Central memory CD8-positive, alpha-beta T cell (primary cell): ENCODE measurements around the gene ILF3.
A peak's percentile ranks its signal among the peaks of the same experiment; 100 is the strongest.
"Not testable (repeated sequence)": the region's sequence is repeated elsewhere in the genome, so short reads cannot be mapped to it uniquely, and the experiment has no call there.

Experiments
- ATAC-seq: fragments of 150-1000 bp; cut with Tn5 transposase; replicated peaks from 2 replicates; pipeline ENCODE4 v1.10.0; 2022; ENCODE audit warnings: mild to moderate bottlenecking, moderate FRiP score, moderate number of reproducible peaks; ENCODE audit not compliant: poor library complexity, severe bottlenecking; ENCODE audit errors: extremely low read depth
- DNase-seq, 2 donors: peaks; one replicate each; pipeline ENCODE4 v3.0.0; 2021; ENCODE audit warnings: low spot score in 2 of 2
- H3K27ac Mint-ChIP-seq: one replicate; pipeline ENCODE4 v1.8.0; 2022; ENCODE audit warnings: low read depth, mild to moderate bottlenecking, moderate library complexity, mixed read lengths
- H3K27me3 Mint-ChIP-seq: one replicate; pipeline ENCODE4 v1.8.0; 2022; ENCODE audit warnings: mixed read lengths
- H3K36me3 Mint-ChIP-seq: one replicate; pipeline ENCODE4 v1.8.0; 2022; ENCODE audit warnings: mild to moderate bottlenecking, moderate library complexity, mixed read lengths; ENCODE audit not compliant: insufficient read depth
- H3K4me1 Mint-ChIP-seq: one replicate; pipeline ENCODE4 v1.8.0; 2022; ENCODE audit warnings: mixed read lengths
- H3K4me3 Mint-ChIP-seq: one replicate; pipeline ENCODE4 v1.8.0; 2022; ENCODE audit warnings: mild to moderate bottlenecking, moderate library complexity, mixed read lengths
- H3K9me3 Mint-ChIP-seq: one replicate; pipeline ENCODE4 v1.8.0; 2022; ENCODE audit warnings: mixed read lengths

ILF3 gene

DNA sequence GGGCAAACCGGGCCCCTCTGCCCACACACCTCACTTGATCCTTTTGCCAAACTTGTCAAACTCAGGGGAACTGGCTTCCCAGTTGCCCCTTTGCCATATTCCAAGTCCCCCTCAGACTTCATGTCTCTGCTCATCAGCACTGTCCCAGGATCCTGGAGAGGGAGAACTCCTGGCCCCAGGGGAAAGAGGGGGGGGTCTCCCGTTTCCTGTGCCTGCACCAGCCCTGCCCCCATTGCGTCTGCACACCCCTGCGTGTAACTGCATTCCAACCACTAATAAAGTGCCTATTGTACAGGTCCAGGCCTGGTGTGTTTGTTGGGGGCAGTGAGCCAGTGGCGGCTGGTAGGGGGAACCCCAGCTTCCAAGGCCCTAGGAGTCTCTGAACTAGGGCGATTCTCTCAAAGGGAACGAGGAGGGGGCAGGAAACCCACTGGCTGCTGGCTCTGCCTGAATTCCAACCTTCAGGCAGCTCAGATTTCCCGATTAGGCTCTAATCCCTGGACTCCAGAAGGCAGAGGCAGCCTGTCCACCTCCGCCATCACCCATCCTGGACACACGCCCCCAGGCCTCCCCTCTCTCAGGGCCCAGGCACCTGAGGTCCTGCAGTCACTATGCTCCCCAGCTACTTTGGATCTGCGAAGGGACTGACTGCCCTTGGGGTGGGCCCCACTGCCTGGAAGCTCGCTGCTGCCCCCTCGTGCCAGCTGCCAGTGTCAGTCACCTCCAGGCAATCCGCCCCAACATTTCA lies 9.7 kb upstream of the ILF3 start:
- H3K27ac Mint-ChIP-seq = peak overlapping the region; percentile 74
- peaks cover 35% of the 10 kb centered on the region for H3K36me3 Mint-ChIP-seq
- H3K27me3 Mint-ChIP-seq = no peaks in the 10 kb centered on the region
- no peaks in the 10 kb centered on the region for H3K9me3 Mint-ChIP-seq
- DNase-seq (peak; percentile 75 to 81), ATAC-seq (peak; percentile 96)
- H3K4me1 Mint-ChIP-seq = peaks cover 24% of the 10 kb centered on the region
- H3K4me3 Mint-ChIP-seq = no peak overlapping the region

DNA sequence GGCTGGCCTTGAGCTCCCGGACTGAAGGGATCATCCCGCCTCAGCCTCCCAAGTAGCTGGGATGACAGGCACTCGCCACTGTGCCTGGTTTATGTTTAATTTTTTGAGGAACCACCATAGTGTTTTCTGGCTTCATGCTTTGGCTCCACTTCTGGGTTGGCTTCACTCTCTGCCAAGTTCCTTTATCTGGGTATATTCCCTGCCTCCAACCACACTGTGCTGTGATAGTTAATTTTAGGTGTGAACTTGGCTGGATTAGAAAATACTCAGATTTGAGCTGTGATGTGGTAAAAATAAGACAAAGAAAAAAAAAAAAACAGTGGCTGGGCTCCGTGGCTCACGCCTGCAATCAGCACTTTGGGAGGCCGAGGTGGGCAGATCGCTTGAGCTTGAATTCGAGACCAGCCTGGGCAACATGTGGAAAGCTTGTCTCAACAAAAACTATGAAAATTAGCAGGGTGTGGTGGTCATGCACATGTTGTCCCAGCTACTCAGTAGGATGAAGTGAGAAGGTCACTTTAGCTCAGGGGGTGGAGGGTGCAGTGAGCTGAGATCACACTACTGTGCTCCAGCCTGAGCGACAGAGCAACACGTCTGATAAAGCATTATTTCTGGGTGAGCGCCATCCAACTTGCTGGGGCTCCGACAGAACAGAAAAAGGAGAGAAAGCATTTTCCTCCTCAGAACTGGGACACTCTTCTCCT lies 7.5 kb upstream of the ILF3 start:
- H3K4me3 Mint-ChIP-seq = no peak overlapping the region
- H3K36me3 Mint-ChIP-seq = peaks cover 20% of the 10 kb centered on the region
- ATAC-seq (no peak), DNase-seq (no peak)
- H3K27me3 Mint-ChIP-seq = no peaks in the 10 kb centered on the region
- H3K27ac Mint-ChIP-seq = no peak overlapping the region
- H3K4me1 Mint-ChIP-seq = peaks cover 24% of the 10 kb centered on the region
- H3K9me3 Mint-ChIP-seq = no peaks in the 10 kb centered on the region

DNA sequence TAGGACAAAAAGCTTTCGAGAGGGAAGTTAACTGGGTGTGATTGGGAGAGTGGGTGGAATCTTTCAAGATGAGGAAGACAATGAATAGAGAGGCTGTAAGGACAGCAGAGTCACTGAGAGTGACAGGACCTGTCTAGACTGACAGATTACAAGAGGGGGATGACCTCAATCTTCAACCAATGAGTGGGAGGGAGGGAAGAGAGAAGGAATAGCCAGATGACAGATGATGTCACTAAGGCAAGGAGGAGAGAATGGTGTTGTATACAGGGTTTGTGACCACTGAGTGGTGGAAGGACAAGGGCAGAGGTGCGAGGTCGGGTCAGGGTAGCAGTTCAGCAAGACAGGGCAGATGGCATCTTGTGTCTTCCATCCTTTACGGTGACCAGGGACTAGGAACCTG lies 5.8 kb upstream of the ILF3 start:
- DNase-seq (no peak), ATAC-seq (no peak)
- peaks cover 21% of the 10 kb centered on the region for H3K36me3 Mint-ChIP-seq
- no peak overlapping the region for H3K4me3 Mint-ChIP-seq
- peak overlapping the region; percentile 14 for H3K27ac Mint-ChIP-seq
- H3K9me3 Mint-ChIP-seq = no peaks in the 10 kb centered on the region
- H3K4me1 Mint-ChIP-seq = peaks cover 24% of the 10 kb centered on the region
- H3K27me3 Mint-ChIP-seq = no peaks in the 10 kb centered on the region

DNA sequence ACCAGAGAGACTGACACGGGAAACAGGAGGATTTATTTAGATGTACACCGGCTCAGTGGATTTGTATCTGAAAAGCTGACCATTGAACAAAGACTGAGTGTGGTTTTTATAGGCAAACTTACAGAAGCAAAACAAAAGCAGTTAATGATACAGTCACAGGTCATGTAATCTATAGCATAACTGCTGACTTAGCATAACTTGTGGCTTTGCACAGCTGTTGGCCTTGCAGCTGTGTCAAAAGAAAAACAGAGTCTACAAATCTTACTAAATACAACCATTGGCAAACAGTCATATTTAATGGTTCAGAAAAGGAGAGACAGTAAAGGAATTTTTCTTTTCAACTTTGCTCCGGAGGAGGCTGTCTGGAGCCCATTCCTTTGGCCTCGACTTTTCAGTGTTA lies 2.3 kb upstream of the ILF3 start:
- Mint-ChIP-seq H3K27me3 (no peaks in the 10 kb centered on the region), H3K27ac (peak overlapping the region; percentile 97), H3K4me3 (peak overlapping the region; percentile 36), H3K9me3 (no peaks in the 10 kb centered on the region), H3K4me1 (peaks cover 29% of the 10 kb centered on the region), H3K36me3 (peaks cover 45% of the 10 kb centered on the region)
- ATAC-seq = no peak
- DNase-seq = no peak

DNA sequence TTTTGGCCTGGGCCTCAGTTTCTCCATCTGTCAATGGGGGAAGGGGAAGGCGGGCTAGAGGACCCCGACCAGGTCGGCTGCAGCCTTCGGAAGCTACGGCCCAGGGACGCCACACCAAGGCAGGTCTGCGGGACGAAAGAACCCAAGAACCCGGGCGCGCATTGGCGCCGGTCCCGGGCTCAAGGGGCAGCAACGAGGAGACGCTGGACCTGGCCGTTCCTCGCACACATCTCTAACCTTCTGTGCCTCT lies 739 bp upstream of the ILF3 start:
- peaks cover 35% of the 10 kb centered on the region for H3K4me1 Mint-ChIP-seq
- ATAC-seq = no peak

DNA sequence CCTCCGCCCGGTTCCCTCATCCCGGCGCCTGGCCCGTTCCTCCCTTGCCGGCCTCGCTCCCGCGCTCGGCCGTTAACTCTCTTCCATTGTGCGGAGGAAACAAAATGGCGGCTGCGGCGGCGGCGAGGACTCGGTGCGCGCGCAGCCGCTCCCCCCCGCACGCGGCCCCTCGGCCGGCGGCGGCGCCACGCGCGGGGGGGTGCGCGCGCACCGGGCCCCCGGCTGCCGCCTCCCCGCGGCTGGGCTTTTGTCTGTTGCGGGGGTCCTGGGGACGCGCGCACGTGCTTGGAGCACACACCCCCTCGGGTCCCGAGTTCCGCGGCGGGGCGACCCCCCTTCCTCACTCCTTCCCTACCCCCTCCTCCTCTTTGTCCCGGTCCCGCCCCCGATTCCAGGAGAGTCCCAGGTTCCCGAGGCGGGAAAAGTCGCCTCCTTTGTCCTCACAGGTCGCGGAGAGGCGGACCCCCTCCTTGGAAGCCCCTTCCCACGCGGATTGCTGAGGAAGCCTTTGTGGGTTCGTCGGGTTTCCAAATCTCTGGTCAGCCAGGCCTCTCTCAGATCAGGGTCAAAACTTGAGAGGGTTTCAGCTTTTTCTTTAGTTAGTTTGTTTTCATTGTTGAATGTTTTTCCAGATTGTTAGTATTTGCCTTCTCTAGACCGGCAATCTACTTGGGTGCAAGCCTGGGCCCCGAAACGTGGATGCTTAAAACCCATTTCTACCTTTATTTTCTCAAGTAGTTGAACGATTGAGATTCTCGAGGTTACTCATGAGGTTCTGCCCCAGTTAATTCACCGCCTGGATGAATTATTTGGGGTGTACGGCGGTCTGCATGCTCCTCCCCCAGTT lies 687 bp downstream of the ILF3 start:
- DNase-seq = peak in 1 of 2 donors; percentile 22
- peaks cover 48% of the 10 kb centered on the region for H3K36me3 Mint-ChIP-seq

More for the DNA sequence above, 739 bp upstream of the ILF3 start:
- peaks cover 48% of the 10 kb centered on the region for H3K36me3 Mint-ChIP-seq
- H3K27ac Mint-ChIP-seq = peak overlapping the region; percentile 97
- H3K27me3 Mint-ChIP-seq = no peaks in the 10 kb centered on the region
- DNase-seq = no peak
- peak overlapping the region; percentile 95 for H3K4me3 Mint-ChIP-seq
- no peaks in the 10 kb centered on the region for H3K9me3 Mint-ChIP-seq

DNA sequence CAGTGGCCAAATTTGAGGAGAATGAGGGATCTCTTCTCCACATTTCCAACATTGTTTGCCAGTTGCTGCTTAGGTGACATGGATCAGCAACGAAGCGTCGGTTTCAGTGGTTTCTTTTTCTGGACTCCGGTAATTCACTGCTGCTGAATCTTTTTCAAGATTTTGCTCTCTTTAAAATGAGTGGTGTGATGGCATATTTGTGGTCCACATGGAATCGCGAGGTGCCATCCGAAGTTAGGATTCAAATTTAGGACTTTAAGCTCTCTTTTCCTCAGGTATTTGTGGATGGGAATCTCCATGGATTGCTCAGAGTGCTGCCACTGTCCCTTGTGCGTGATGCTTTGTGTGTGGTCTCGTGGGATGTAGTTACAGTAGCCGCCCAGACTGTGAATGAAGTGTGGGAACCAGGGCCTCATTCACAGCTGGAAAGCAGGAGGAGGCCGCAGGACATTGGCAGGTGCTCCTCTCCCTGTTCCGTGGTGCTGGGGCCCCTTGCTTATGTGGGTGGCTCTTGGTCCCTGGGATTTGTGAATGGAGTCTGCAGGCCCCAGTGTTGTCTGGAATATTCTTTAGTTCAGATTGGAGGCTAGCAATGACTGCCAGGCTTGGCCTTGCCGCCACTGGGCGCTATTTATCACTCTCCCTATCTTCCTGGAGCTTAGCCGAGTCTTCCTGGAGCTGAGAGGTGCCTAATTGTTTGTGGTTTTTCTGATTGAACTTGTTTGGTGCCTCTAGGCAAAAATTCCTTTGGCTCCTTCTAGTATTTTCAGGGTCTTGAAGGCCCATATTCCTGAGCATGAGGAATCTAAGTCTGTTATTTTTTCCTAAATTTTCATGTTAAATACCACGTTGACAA lies 1.5 kb downstream of the ILF3 start:
- Mint-ChIP-seq H3K9me3 (no peaks in the 10 kb centered on the region), H3K4me1 (peaks cover 42% of the 10 kb centered on the region), H3K27ac (peak overlapping the region; percentile 97), H3K36me3 (peaks cover 48% of the 10 kb centered on the region), H3K27me3 (no peaks in the 10 kb centered on the region), H3K4me3 (peak overlapping the region; percentile 95)
- DNase-seq = no peak
- ATAC-seq = no peak

More for the DNA sequence above, 687 bp downstream of the ILF3 start:
- Mint-ChIP-seq H3K4me3 (peak overlapping the region; percentile 95), H3K27ac (peak overlapping the region; percentile 97), H3K9me3 (no peaks in the 10 kb centered on the region), H3K27me3 (no peaks in the 10 kb centered on the region), H3K4me1 (peaks cover 35% of the 10 kb centered on the region)
- ATAC-seq = peak; percentile 15

DNA sequence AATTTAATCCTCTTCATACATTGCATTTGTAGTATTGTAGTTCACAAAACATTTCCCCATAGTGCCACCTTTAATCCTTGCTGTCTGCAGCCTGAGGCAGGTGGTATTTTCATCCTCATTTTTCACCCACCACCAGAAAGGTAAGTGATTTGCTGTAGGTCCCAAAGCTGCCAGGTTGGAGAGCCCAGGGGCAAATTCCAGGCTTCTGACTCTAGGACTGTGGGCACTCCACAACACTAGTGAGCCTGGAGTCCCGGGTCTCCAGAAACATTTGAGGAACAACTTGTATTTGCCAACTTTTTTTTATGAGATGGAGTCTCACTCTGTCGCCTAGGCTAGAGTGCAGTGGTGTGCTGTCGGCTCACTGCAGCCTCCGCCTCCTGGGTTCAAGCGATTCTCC lies 6.2 kb downstream of the ILF3 start:
- Mint-ChIP-seq H3K4me1 (peaks cover 41% of the 10 kb centered on the region), H3K9me3 (no peaks in the 10 kb centered on the region), H3K27me3 (no peaks in the 10 kb centered on the region), H3K27ac (no peak overlapping the region), H3K4me3 (peak overlapping the region; percentile 39), H3K36me3 (peaks cover 29% of the 10 kb centered on the region)
- ATAC-seq (no peak), DNase-seq (no peak)

DNA sequence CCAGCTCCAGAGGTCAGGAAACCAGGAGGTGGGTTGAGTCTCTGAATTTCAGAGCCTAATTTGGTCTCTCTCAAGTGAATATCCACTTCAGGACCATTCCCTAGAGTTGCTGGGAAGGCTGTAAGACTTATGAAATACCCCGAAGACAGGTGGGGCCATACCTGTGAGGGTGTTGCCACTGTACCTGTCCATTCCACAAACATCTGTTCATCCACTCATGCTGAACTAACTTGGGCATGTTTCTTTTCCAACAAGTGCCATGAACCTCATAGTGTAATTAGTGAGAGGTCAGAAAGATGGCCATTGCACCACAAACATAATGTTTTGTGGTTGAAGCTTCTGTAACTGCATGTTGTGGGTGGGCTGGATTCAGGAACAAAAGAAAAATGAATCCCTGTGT lies 7.8 kb downstream of the ILF3 start:
- peaks cover 22% of the 10 kb centered on the region for H3K36me3 Mint-ChIP-seq
- no peaks in the 10 kb centered on the region for H3K27me3 Mint-ChIP-seq
- no peak for DNase-seq
- peaks cover 26% of the 10 kb centered on the region for H3K4me1 Mint-ChIP-seq
- ATAC-seq = no peak
- H3K27ac Mint-ChIP-seq = no peak overlapping the region
- no peaks in the 10 kb centered on the region for H3K9me3 Mint-ChIP-seq
- H3K4me3 Mint-ChIP-seq = peak overlapping the region; percentile 33

DNA sequence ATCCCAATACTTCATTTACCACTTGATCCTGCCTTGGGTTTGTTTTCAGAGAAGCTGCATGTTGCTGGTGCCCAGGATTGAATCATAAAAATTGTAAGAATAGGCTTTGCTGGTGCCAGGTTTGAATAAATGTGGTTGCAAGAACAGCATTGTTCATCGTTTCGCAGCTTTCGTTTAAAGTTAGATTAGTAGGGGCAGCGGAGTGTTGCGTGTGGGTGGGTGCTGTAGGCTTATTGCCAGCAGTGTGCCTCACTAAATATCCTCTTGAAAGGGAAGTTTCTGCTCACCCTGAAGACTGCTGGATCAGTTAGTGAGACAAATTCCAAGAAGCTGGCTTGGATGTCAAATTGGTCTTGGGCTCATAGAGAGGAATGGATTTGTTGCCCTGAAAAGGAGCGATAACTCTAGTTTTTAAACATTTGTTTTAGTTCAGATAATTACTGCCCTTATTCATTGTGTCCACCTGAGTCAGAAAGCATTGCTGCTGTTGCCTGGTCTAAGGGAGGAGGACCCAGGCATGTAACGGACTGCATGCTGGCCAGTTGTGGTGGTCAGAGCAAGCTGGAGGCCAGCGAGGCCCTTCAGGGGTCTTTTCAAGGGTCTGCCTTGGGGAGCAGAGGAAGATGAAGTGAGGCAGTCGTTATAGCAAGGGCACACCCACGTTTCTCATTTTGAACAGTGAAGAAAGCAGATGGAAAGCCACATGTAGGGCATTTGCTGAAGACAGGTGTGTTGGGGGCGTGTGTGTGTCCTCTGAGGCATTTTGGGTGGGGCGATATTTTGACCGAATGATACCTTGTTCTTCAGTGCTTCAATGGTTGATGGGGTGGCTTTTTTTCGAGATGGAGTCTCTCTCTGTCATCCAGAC lies 8.5 kb downstream of the ILF3 start:
- DNase-seq (no peak), ATAC-seq (no peak)
- no peaks in the 10 kb centered on the region for H3K9me3 Mint-ChIP-seq
- peaks cover 24% of the 10 kb centered on the region for H3K4me1 Mint-ChIP-seq
- peaks cover 17% of the 10 kb centered on the region for H3K36me3 Mint-ChIP-seq
- H3K27ac Mint-ChIP-seq = peak overlapping the region; percentile 42
- H3K27me3 Mint-ChIP-seq = no peaks in the 10 kb centered on the region
- peak overlapping the region; percentile 33 for H3K4me3 Mint-ChIP-seq

DNA sequence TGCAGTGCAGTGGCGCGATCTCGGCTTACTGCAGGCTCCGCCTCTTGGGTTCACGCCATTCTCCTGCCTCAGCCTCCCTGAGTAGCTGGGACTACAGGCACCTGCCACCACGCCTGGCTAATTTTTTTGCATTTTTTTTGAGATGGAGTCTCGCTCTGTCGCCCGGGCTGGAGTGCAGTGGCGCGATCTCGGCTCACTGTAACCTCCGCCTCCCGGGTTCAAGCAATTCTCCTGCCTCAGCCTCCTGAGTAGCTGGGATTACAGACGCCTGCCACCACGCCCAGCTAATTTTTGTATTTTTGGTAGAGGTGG lies 9.1 kb downstream of the ILF3 start:
- ATAC-seq, H3K27me3 Mint-ChIP-seq: not testable (repeated sequence)
- peak overlapping the region; percentile 33 for H3K4me3 Mint-ChIP-seq

More for the DNA sequence above, 9.1 kb downstream of the ILF3 start:
- H3K27ac Mint-ChIP-seq, DNase-seq, H3K9me3 Mint-ChIP-seq: not testable (repeated sequence)
- peaks cover 30% of the 10 kb centered on the region for H3K4me1 Mint-ChIP-seq
- H3K36me3 Mint-ChIP-seq = peaks cover 20% of the 10 kb centered on the region
